HepG2 (cell line): Measurements from ENCODE around the gene ACADS. TPM values are rescaled to one million over a fixed set of nuclear protein-coding genes. Genes with fewer than 3 reads are reported as not detected.

ENCODE experiments used
- AGO1 ChIP-seq: fragments of 200-400 bp; formaldehyde crosslinking; IDR thresholded peaks from 2 replicates; pipeline ENCODE4 v1.6.1; 2017; ENCODE audit warnings: mild to moderate bottlenecking, low read depth, low read length, moderate library complexity; ENCODE audit not compliant: poor library complexity, severe bottlenecking
- ARHGAP35 ChIP-seq: sonication (generic); formaldehyde crosslinking; IDR thresholded peaks from 2 replicates; pipeline ENCODE4 v1.9.0; 2022; ENCODE audit warnings: mild to moderate bottlenecking, inconsistent platforms, moderate library complexity, missing genetic modification reagents, borderline replicate concordance
- HNF4A ChIP-seq: sonication (generic); formaldehyde crosslinking; IDR thresholded peaks from 2 replicates; pipeline ENCODE4 v1.4.0; 2020; ENCODE audit warnings: missing genetic modification reagents
- KDM4B ChIP-seq: sonication (generic); formaldehyde crosslinking; IDR thresholded peaks from 2 replicates; pipeline ENCODE4 v1.4.0; 2020; ENCODE audit warnings: missing genetic modification reagents
- KLF13 ChIP-seq: sonication (generic); formaldehyde crosslinking; IDR thresholded peaks from 2 replicates; pipeline ENCODE4 v1.4.0; 2020; ENCODE audit warnings: mild to moderate bottlenecking, missing genetic modification reagents
- MAFK ChIP-seq, 2 experiments: IDR thresholded peaks in 1 of 2; conservative IDR thresholded peaks in 1 of 2; 2 replicates each; pipeline ENCODE4 v1.6.1; 2011; ENCODE audit warnings: improper control_type of control experiment in 2 of 2, low read length in 2 of 2
- NCOA1 ChIP-seq: sonication (generic); formaldehyde crosslinking; IDR thresholded peaks from 2 replicates; pipeline ENCODE4 v1.9.0; 2021; ENCODE audit warnings: missing genetic modification reagents
- RARA ChIP-seq: IDR thresholded peaks from 2 replicates; pipeline ENCODE4 v1.6.1; 2016; ENCODE audit warnings: missing genetic modification reagents, missing compliant biosample characterization
- THYN1 ChIP-seq: sonication (generic); formaldehyde crosslinking; IDR thresholded peaks from 2 replicates; pipeline ENCODE4 v1.8.1; 2023; ENCODE audit warnings: low read depth, mild to moderate bottlenecking, moderate library complexity, missing genetic modification reagents, borderline replicate concordance
- YEATS4 ChIP-seq: sonication (generic); formaldehyde crosslinking; IDR thresholded peaks from 2 replicates; pipeline ENCODE4 v1.4.0; 2020; ENCODE audit warnings: missing genetic modification reagents, borderline replicate concordance
- ZNF225 ChIP-seq: sonication (generic); formaldehyde crosslinking; IDR thresholded peaks from 2 replicates; pipeline ENCODE4 v1.4.0; 2020; ENCODE audit warnings: mild to moderate bottlenecking, missing genetic modification reagents
- ZNF570 ChIP-seq: sonication (generic); formaldehyde crosslinking; IDR thresholded peaks from 2 replicates; pipeline ENCODE4 v1.4.0; 2020; ENCODE audit warnings: mild to moderate bottlenecking, missing genetic modification reagents, borderline replicate concordance
- polyA plus RNA-seq, 8 experiments: library from polyadenylated mRNA; depleted of rRNA in 3 of 8; stranded (reverse) in 7 of 8; unstranded in 1 of 8; fragments of >200 nt; fragmentation: Illumina TruSeq in 4 of 8; extraction: Trizol in 4 of 8; gene quantifications; 2 replicates each; pipeline versions ENCODE4 v1.2.1 to v1.2.3, GENCODE V29; 2011 to 2016; ENCODE audit warnings: low read depth in 4 of 8, missing spikeins in 1 of 8, mixed read lengths in 1 of 8; ENCODE audit not compliant: insufficient read depth in 1 of 8
- total RNA-seq, 5 experiments: library from RNA; depleted of rRNA; stranded (reverse); fragments of >200 nt; fragmentation: Illumina TruSeq; extraction: Trizol; gene quantifications; 2 replicates each; pipeline ENCODE4 v1.2.3, GENCODE V29; 2016; ENCODE audit warnings: low read depth in 1 of 5
- TF ChIP-seq, protein P1 (sequence below): fragments of 450-650 bp; IDR thresholded peaks from 2 replicates; pipeline ENCODE4 v1.6.1; 2017; ENCODE audit warnings: mild to moderate bottlenecking
- TF ChIP-seq, protein P2 (sequence below): sonication (generic); formaldehyde crosslinking; IDR thresholded peaks from 2 replicates; pipeline ENCODE4 v1.4.0; 2020; ENCODE audit warnings: missing genetic modification reagents
- TF ChIP-seq, protein P3 (sequence below): sonication (generic); formaldehyde crosslinking; conservative IDR thresholded peaks from 2 replicates; pipeline ENCODE4 v1.8.1; 2023; ENCODE audit warnings: missing genetic modification reagents
- TF ChIP-seq, protein P4 (sequence below): sonication (generic); formaldehyde crosslinking; IDR thresholded peaks from 2 replicates; pipeline ENCODE4 v1.5.0; 2020; ENCODE audit warnings: missing genetic modification reagents
- TF ChIP-seq, protein P5 (sequence below): IDR thresholded peaks from 2 replicates; pipeline ENCODE4 v1.6.1; 2016; ENCODE audit warnings: low read depth, control low read depth

The ACADS gene
- total and polyA plus RNA-seq, 2 of the 13 experiments (the other 11 are each of a cell fraction or from before 2014, with no cell fraction given) = 17.4 to 27.7 TPM

DNA sequence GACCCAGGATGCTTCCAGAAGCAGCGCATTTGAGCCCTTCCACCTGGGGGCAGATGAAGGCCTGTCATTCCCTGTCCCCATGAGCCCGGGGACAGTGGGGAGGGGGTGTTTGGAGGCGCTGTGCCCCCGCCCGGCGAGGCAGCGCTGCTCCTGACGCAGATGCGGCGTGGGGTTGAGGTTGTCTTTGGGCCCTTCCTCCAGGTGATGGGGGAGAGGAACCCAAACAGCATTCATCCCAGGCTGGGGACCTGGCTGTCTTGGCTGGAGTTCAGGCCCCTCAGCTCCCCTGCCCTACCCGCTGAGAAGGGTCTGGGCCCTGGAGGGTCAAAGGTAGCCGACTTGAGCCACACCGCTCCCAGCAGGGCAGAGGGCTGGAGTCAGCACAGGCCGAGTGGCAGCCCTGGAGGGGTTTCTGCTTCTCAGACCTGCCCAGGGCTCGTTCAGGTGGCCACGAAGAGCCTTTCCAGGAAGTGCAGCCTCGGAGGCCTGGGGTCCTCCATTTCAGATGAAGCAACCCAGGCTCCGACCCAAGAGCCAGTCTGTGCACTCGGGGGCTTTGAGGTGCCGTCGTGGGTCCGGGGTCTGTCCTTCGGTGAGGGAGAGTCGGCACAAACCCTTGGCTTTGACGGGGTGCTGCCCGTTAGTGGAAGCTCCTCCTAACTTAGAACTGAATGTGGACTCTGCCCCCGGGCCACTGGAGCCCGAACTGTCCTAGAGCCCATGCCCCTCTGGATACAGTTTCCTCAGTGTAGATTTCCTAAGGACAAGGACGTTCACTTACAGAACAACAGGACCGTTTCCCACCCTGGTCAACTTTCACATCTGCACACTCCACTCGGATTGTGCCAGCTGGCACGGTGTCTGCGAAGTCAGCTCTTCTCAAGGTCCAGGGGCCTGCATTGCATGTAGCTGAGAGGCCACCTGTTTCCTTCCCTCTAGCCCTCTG is 16.1 kb downstream of the ACADS start (continued):
- TF ChIP-seq, protein P1, sequence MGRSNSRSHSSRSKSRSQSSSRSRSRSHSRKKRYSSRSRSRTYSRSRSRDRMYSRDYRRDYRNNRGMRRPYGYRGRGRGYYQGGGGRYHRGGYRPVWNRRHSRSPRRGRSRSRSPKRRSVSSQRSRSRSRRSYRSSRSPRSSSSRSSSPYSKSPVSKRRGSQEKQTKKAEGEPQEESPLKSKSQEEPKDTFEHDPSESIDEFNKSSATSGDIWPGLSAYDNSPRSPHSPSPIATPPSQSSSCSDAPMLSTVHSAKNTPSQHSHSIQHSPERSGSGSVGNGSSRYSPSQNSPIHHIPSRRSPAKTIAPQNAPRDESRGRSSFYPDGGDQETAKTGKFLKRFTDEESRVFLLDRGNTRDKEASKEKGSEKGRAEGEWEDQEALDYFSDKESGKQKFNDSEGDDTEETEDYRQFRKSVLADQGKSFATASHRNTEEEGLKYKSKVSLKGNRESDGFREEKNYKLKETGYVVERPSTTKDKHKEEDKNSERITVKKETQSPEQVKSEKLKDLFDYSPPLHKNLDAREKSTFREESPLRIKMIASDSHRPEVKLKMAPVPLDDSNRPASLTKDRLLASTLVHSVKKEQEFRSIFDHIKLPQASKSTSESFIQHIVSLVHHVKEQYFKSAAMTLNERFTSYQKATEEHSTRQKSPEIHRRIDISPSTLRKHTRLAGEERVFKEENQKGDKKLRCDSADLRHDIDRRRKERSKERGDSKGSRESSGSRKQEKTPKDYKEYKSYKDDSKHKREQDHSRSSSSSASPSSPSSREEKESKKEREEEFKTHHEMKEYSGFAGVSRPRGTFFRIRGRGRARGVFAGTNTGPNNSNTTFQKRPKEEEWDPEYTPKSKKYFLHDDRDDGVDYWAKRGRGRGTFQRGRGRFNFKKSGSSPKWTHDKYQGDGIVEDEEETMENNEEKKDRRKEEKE = no peak
- TF ChIP-seq KDM4B (CRISPR knock-in tag) (no peak), HNF4A (peak; percentile 87), ZNF570 (CRISPR knock-in tag) (no peak), NCOA1 (no peak), KLF13 (no peak), RARA (CRISPR knock-in tag) (no peak), AGO1 (no peak), THYN1 (CRISPR knock-in tag) (no peak), YEATS4 (0 out of 2 replicates have a peak, but pooled peaks have one; percentile 27), MAFK (conservative IDR thresholded peaks at IDR 0.05 in 1 of 2, IDR thresholded peaks at IDR 0.05 in 1 of 2; ENCODE audit: low read length in 2 of 2) (no peak), ARHGAP35 (no peak), ZNF225 (CRISPR knock-in tag) (0 out of 2 replicates have a peak, but pooled peaks have one; percentile 52)
- TF ChIP-seq, protein P2, sequence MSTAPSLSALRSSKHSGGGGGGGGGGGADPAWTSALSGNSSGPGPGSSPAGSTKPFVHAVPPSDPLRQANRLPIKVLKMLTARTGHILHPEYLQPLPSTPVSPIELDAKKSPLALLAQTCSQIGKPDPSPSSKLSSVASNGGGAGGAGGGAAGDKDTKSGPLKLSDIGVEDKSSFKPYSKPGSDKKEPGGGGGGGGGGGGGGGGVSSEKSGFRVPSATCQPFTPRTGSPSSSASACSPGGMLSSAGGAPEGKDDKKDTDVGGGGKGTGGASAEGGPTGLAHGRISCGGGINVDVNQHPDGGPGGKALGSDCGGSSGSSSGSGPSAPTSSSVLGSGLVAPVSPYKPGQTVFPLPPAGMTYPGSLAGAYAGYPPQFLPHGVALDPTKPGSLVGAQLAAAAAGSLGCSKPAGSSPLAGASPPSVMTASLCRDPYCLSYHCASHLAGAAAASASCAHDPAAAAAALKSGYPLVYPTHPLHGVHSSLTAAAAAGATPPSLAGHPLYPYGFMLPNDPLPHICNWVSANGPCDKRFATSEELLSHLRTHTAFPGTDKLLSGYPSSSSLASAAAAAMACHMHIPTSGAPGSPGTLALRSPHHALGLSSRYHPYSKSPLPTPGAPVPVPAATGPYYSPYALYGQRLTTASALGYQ (CRISPR knock-in tag) = no peak
- TF ChIP-seq, protein P3, sequence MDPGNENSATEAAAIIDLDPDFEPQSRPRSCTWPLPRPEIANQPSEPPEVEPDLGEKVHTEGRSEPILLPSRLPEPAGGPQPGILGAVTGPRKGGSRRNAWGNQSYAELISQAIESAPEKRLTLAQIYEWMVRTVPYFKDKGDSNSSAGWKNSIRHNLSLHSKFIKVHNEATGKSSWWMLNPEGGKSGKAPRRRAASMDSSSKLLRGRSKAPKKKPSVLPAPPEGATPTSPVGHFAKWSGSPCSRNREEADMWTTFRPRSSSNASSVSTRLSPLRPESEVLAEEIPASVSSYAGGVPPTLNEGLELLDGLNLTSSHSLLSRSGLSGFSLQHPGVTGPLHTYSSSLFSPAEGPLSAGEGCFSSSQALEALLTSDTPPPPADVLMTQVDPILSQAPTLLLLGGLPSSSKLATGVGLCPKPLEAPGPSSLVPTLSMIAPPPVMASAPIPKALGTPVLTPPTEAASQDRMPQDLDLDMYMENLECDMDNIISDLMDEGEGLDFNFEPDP (CRISPR knock-in tag) = no peak
- TF ChIP-seq, protein P4, sequence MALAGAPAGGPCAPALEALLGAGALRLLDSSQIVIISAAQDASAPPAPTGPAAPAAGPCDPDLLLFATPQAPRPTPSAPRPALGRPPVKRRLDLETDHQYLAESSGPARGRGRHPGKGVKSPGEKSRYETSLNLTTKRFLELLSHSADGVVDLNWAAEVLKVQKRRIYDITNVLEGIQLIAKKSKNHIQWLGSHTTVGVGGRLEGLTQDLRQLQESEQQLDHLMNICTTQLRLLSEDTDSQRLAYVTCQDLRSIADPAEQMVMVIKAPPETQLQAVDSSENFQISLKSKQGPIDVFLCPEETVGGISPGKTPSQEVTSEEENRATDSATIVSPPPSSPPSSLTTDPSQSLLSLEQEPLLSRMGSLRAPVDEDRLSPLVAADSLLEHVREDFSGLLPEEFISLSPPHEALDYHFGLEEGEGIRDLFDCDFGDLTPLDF (CRISPR knock-in tag) = 0 out of 2 replicates have a peak, but pooled peaks have one; percentile 30
- TF ChIP-seq, protein P5, sequence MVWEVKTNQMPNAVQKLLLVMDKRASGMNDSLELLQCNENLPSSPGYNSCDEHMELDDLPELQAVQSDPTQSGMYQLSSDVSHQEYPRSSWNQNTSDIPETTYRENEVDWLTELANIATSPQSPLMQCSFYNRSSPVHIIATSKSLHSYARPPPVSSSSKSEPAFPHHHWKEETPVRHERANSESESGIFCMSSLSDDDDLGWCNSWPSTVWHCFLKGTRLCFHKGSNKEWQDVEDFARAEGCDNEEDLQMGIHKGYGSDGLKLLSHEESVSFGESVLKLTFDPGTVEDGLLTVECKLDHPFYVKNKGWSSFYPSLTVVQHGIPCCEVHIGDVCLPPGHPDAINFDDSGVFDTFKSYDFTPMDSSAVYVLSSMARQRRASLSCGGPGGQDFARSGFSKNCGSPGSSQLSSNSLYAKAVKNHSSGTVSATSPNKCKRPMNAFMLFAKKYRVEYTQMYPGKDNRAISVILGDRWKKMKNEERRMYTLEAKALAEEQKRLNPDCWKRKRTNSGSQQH (CRISPR knock-in tag) = no peak
